Heart left ventricle (tissue), 13 donors: ENCODE measurements around the gene CENATAC.

Experiments
- POLR2A ChIP-seq, 2 donors: fragments of 450-650 bp; IDR thresholded peaks; one replicate each; pipeline ENCODE4 v1.6.1; 2017; ENCODE audit warnings: antibody characterized with exemption in 2 of 2, mild to moderate bottlenecking in 2 of 2, moderate library complexity in 2 of 2
- TF ChIP-seq, protein P1 (sequence below), 12 donors: fragments of 200-600 bp; sonication (generic) in 4 of 12; IDR thresholded peaks; one replicate each; pipeline versions ENCODE4 v1.5.0 to v1.8.0; 2018 to 2022; ENCODE audit warnings: antibody characterized with exemption in 12 of 12, mild to moderate bottlenecking in 5 of 12
- donor health status: ischemic (EF 13 %, LVEDD 7.1; RV severe dilation, severe dysfunction).
- donor health status: DM: no; HTN: yes; CAD: no.
- donor health status: DM: no; HTN: no; CAD: no.
- donor health status: ischemic (EF 25% LVEDD 6.9; RV normal size, moderate dysfunction).
- donor health status: ischemic (EF 25% LVEDD 5.7; RV mildly dilated, moderate dysfunction).
- donor health status: ischemic (EF 35%, LVEDD 5.7; RV mildly dilated, moderate dysfunction).
- donor health status: nonischemic (EF 11% LVEDD 7.7; RV severe dilation, severe dysfunction).
- donor health status: DM: yes; HTN: yes; CAD: no.
- donor health status: PGD.
- donor health status: ischemic (EF 29% LVEDD 5.4; RV normal size, mild dysfunction).
- donor health status: nonischemic (EF 23%, LVEDD 6.1; RV moderate dilation, normal function).

GRCh38 chr11:118957549-118957948 lies 40.4 kb upstream of the CENATAC start:
- TF ChIP-seq POLR2A (IDR thresholded peaks at IDR 0.05) = no peak
- TF ChIP-seq, protein P1, sequence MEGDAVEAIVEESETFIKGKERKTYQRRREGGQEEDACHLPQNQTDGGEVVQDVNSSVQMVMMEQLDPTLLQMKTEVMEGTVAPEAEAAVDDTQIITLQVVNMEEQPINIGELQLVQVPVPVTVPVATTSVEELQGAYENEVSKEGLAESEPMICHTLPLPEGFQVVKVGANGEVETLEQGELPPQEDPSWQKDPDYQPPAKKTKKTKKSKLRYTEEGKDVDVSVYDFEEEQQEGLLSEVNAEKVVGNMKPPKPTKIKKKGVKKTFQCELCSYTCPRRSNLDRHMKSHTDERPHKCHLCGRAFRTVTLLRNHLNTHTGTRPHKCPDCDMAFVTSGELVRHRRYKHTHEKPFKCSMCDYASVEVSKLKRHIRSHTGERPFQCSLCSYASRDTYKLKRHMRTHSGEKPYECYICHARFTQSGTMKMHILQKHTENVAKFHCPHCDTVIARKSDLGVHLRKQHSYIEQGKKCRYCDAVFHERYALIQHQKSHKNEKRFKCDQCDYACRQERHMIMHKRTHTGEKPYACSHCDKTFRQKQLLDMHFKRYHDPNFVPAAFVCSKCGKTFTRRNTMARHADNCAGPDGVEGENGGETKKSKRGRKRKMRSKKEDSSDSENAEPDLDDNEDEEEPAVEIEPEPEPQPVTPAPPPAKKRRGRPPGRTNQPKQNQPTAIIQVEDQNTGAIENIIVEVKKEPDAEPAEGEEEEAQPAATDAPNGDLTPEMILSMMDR (IDR thresholded peaks at IDR 0.05) = no peak
